Nephron (organoid): Measurements from ENCODE around the gene AMBRA1.

Experiments used
- H3K27ac Mint-ChIP-seq, 3 experiments: 2 replicates each; pipeline ENCODE4 v1.8.0; 2020; ENCODE audit warnings: mixed read lengths in 3 of 3, mild to moderate bottlenecking in 2 of 3, moderate library complexity in 1 of 3
- H3K27me3 Mint-ChIP-seq: 2 replicates; pipeline ENCODE4 v1.8.0; 2021; ENCODE audit warnings: low read depth, mild to moderate bottlenecking, moderate library complexity, mixed read lengths
- H3K36me3 Mint-ChIP-seq: 2 replicates; pipeline ENCODE4 v1.8.0; 2020; ENCODE audit warnings: low read depth, mixed read lengths
- H3K4me1 Mint-ChIP-seq: 2 replicates; pipeline ENCODE4 v1.8.0; 2020; ENCODE audit warnings: mixed read lengths
- H3K4me3 Mint-ChIP-seq, 3 experiments: 2 replicates each; pipeline ENCODE4 v1.8.0; 2020; ENCODE audit warnings: mild to moderate bottlenecking in 3 of 3, mixed read lengths in 3 of 3, moderate library complexity in 2 of 3
- H3K9me3 Mint-ChIP-seq: 2 replicates; pipeline ENCODE4 v1.8.0; 2020; ENCODE audit warnings: mixed read lengths
- TF ChIP-seq, protein P1 (sequence below), 3 experiments: fragments of 200-600 bp; sonication (generic); IDR thresholded peaks; one replicate each; pipeline ENCODE4 v1.5.0; 2021; ENCODE audit warnings: antibody characterized with exemption in 3 of 3; ENCODE audit not compliant: unreplicated experiment in 3 of 3

AMBRA1 gene

GRCh38 chr11:46386005-46386578, 207.7 kb downstream of the AMBRA1 start:
- Mint-ChIP-seq H3K9me3 (no peaks in the 10 kb centered on the region), H3K36me3 (peaks cover 13% of the 10 kb centered on the region), H3K4me3 (peak overlapping the region in 1 of 3 experiments; percentile 30), H3K27me3 (peaks cover 56% of the 10 kb centered on the region), H3K4me1 (peaks cover 11% of the 10 kb centered on the region), H3K27ac (no peak overlapping the region)
- TF ChIP-seq, protein P1, sequence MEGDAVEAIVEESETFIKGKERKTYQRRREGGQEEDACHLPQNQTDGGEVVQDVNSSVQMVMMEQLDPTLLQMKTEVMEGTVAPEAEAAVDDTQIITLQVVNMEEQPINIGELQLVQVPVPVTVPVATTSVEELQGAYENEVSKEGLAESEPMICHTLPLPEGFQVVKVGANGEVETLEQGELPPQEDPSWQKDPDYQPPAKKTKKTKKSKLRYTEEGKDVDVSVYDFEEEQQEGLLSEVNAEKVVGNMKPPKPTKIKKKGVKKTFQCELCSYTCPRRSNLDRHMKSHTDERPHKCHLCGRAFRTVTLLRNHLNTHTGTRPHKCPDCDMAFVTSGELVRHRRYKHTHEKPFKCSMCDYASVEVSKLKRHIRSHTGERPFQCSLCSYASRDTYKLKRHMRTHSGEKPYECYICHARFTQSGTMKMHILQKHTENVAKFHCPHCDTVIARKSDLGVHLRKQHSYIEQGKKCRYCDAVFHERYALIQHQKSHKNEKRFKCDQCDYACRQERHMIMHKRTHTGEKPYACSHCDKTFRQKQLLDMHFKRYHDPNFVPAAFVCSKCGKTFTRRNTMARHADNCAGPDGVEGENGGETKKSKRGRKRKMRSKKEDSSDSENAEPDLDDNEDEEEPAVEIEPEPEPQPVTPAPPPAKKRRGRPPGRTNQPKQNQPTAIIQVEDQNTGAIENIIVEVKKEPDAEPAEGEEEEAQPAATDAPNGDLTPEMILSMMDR (IDR thresholded peaks at IDR 0.05; ENCODE audit: unreplicated experiment in 3 of 3) = no peak

GRCh38 chr11:46385169-46386004, 208.4 kb downstream of the AMBRA1 start:
- TF ChIP-seq, protein P1 (IDR thresholded peaks at IDR 0.05; ENCODE audit: unreplicated experiment in 3 of 3) = no peak
- Mint-ChIP-seq H3K36me3 (peaks cover 13% of the 10 kb centered on the region), H3K9me3 (no peaks in the 10 kb centered on the region), H3K4me3 (peak overlapping the region; percentile 54 to 71 (median 58)), H3K4me1 (peaks cover 11% of the 10 kb centered on the region), H3K27me3 (peaks cover 49% of the 10 kb centered on the region), H3K27ac (no peak overlapping the region)

DNA sequence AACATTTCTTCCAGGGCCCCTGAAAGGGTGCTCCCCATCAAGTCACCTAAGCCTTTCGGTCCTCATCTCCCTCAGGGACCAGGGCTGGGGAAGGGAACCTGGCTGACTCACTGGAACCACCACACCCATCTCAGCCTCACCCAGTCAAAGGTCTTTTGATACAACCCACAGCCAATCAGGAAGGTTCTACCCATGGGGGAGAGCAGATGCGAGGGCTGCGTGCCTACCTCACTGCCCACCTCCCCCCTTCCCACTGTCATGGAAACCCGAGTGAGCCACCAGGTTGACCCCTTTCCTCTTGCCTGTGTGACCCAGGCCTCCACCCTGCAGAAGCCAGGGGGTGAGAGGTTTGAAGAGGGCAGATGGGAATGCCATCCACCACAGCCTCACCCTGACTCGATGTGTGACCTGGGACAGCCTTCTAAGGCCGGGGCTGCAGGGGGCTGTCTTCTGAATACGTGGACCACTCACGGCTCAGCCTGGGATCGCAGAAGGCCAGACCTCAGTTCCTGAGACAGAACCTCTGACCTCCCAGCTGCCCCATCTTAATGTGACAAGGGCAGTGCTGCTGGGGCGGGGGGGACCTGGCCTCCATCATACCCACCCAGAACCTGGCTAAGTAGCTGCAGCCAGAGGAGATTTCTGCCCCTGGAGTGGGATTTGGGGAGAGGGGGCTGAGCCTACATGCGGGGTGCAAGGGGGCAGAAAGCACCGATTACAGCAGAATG, 209.7 kb downstream of the AMBRA1 start:
- Mint-ChIP-seq H3K36me3 (peaks cover 13% of the 10 kb centered on the region), H3K27me3 (peaks cover 37% of the 10 kb centered on the region)

GRCh38 chr11:46383404-46383758, 210.4 kb downstream of the AMBRA1 start:
- Mint-ChIP-seq H3K4me3 (peak overlapping the region; percentile 80 to 89 (median 84)), H3K4me1 (peaks cover 5% of the 10 kb centered on the region), H3K9me3 (no peaks in the 10 kb centered on the region), H3K27ac (peak overlapping the region in 1 of 3 experiments; percentile 87), H3K36me3 (peaks cover 13% of the 10 kb centered on the region), H3K27me3 (peaks cover 29% of the 10 kb centered on the region)
- TF ChIP-seq, protein P1 (IDR thresholded peaks at IDR 0.05; ENCODE audit: unreplicated experiment in 3 of 3) = peak in 1 of 3 experiments; percentile 4

More for the DNA sequence above, 209.7 kb downstream of the AMBRA1 start:
- H3K9me3 Mint-ChIP-seq = no peaks in the 10 kb centered on the region
- peaks cover 11% of the 10 kb centered on the region for H3K4me1 Mint-ChIP-seq
- peak overlapping the region; percentile 64 to 89 (median 84) for H3K4me3 Mint-ChIP-seq
- TF ChIP-seq, protein P1 (IDR thresholded peaks at IDR 0.05; ENCODE audit: unreplicated experiment in 3 of 3) = no peak
- no peak overlapping the region for H3K27ac Mint-ChIP-seq

DNA sequence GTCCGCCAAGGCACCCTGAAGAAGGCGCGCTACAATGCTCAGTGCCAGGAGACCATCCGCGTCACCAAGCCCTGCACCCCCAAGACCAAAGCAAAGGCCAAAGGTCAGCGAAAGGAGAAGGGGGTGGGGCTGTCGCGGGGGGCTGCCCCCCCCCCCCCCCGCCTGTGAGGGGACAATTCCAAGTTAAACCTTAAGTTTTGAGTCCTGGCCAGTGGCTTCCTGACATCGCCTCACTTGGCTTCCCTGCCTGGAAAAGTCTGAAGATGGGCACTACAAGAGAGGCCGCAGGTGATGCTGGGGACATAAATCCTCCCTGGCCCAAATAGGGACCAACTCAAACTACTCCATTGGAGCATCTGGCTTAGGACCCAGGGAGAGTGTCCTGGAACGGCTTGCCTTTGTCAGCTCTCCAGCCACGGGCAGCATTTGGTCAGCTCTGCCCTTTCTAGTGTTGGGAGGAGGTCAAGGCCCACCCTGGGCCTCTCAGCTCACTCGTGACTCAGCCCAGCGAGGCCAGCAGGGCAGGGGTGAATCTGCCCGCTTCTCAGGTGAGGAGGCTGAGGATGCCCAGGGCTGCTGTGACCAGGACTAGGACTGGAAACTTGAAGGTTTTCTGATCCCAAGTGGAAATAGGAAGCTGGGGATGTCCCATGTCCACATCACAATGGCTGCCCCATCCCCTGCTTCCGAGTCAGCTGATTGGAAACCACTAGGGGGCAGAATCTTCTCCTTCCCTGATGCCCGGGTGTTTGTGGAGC, 211.0 kb downstream of the AMBRA1 start:
- Mint-ChIP-seq H3K4me3 (peak overlapping the region; percentile 84 to 89 (median 86)), H3K36me3 (peaks cover 14% of the 10 kb centered on the region), H3K27me3 (peaks cover 24% of the 10 kb centered on the region), H3K9me3 (no peaks in the 10 kb centered on the region), H3K4me1 (no peaks in the 10 kb centered on the region), H3K27ac (peak overlapping the region in 1 of 3 experiments; percentile 87)
- TF ChIP-seq, protein P1 (IDR thresholded peaks at IDR 0.05; ENCODE audit: unreplicated experiment in 3 of 3) = peak; percentile 44 to 63 (median 47)
